ENCODE results near the gene HIGD2A.
A peak's percentile ranks its signal among the peaks of the same experiment; 100 is the strongest.
"Not testable (repeated sequence)": the region's sequence is repeated elsewhere in the genome, so short reads cannot be mapped to it uniquely, and the experiment has no call there.

Gene HIGD2A

DNA sequence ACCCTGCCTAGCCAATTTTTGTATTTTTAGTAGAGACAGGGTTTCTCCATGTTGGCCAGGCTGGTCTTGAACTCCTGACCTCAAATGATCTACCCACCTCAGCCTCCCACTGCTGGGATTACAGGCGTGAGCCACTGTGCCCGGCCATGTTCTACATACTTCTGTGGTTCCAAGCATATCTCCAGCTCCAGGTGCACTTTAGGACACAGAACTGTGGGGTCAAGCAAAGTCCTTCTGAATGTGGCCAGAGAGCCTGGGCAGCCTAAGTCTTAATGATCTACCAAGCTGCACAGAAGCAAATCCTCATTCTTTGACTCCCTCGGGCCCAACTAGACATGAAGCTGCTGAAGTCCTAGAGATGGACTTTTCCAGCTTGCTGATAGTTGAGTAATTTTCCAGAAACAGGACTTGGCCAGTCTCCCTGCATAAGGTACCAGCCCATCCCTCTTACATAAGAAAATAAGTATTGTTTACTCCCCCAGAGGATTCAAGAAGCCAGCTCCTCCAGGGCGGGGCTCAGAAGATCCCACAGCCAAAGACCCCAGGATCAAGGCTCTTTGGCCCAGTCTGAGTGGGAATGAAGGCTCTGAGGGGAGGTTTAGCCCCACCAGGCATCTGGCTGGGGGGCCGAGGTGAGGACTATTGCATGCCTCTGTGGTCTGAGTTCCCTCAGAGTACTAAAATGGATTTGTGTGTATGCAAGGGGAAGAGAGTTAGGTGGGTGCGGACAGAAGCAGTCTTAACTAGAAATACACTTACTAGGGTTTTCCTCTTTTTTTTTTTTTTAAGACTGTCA, 19.1 kb downstream of the HIGD2A start:
- Histone ChIP-seq H3K9ac (ENCODE audit: low read depth, low read length, poor library complexity) (no peak overlapping the region), H3K4me2 (ENCODE audit: insufficient read depth, low read length, poor library complexity, severe bottlenecking) (no peak overlapping the region), H3K4me3 (ENCODE audit: low read length in 2 of 2) (no peak overlapping the region), H3K14ac (ENCODE audit: low read length) (no peak overlapping the region), H3K79me1 (ENCODE audit: low read depth, low read length) (no peaks in the 10 kb centered on the region), H3K23ac (ENCODE audit: low read depth, low read length, poor library complexity) (no peak overlapping the region), H2AFZ (ENCODE audit: low read length) (no peak overlapping the region), H2BK12ac (ENCODE audit: low read length) (no peak overlapping the region), H2AK5ac (ENCODE audit: low read depth, low read length) (no peak overlapping the region), H2BK15ac (ENCODE audit: low read length) (no peak overlapping the region), H3K27ac (replicated peaks; ENCODE audit: low read length) (no peak overlapping the region), H3K27me3 (ENCODE audit: control insufficient read depth in 3 of 3, insufficient read depth in 3 of 3, low read depth in 1 of 3, low read length in 3 of 3) (no peaks in the 10 kb centered on the region), H2BK5ac (ENCODE audit: low read length) (no peak overlapping the region), H3K36me3 (replicated peaks in 1 of 2; ENCODE audit: control insufficient read depth in 2 of 2, insufficient read depth in 2 of 2, low read length in 2 of 2) (peaks cover 1 to 13% of the 10 kb centered on the region in 2 donors), H3K18ac (ENCODE audit: low read length) (no peak overlapping the region), H3K4me1 (ENCODE audit: control insufficient read depth in 2 of 2, insufficient read depth in 1 of 2, low read depth in 1 of 2, low read length in 2 of 2) (peaks cover 0 to 2% of the 10 kb centered on the region in 2 donors), H4K8ac (ENCODE audit: low read depth, low read length) (no peak overlapping the region), H4K91ac (ENCODE audit: low read depth, low read length, poor library complexity) (no peak overlapping the region), H2BK120ac (ENCODE audit: low read depth, low read length) (no peak overlapping the region), H3K9me3 (replicated peaks in 1 of 2; ENCODE audit: control insufficient read depth in 2 of 2, insufficient read depth in 1 of 2, low read depth in 1 of 2, low read length in 2 of 2) (no peaks in the 10 kb centered on the region), H3K4ac (ENCODE audit: low read length) (no peak overlapping the region)
- no peak for DNase-seq (ENCODE audit: low spot score)
- no CpG with 5 or more reads among the region's 6 CpGs for WGBS, 2 donors (ENCODE audit: extremely low coverage in 2 of 2, insufficient read length in 2 of 2, insufficient replicate concordance in 1 of 2)

DNA sequence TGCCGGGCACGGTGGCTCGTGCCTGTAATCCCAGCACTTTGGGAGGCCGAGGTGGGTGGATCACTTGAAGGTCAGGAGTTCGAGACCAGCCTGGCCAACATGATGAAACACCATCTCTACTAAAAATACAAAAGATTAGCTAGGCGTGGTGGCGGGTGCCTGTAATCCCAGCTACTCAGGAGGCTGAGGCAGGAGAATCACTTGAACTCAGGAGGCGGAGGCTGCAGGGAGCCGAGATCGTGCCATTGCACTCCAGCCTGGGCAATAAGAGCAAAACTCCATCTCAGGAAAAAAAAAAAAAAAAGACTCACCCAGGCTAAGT, 19.7 kb downstream of the HIGD2A start:
- H3K18ac ChIP-seq (ENCODE audit: low read length); H3K4ac ChIP-seq (ENCODE audit: low read length); H3K9me3 ChIP-seq (replicated peaks in 1 of 2; ENCODE audit: control insufficient read depth in 2 of 2, insufficient read depth in 1 of 2, low read depth in 1 of 2, low read length in 2 of 2); H3K23ac ChIP-seq (ENCODE audit: low read depth, low read length, poor library complexity); DNase-seq (ENCODE audit: low spot score); H2BK120ac ChIP-seq (ENCODE audit: low read depth, low read length); H3K4me3 ChIP-seq (ENCODE audit: low read length in 2 of 2); H3K27me3 ChIP-seq (ENCODE audit: control insufficient read depth in 3 of 3, insufficient read depth in 3 of 3, low read depth in 1 of 3, low read length in 3 of 3); H3K14ac ChIP-seq (ENCODE audit: low read length); H2BK12ac ChIP-seq (ENCODE audit: low read length); H2AFZ ChIP-seq (ENCODE audit: low read length); H2AK5ac ChIP-seq (ENCODE audit: low read depth, low read length); H3K4me1 ChIP-seq (ENCODE audit: control insufficient read depth in 2 of 2, insufficient read depth in 1 of 2, low read depth in 1 of 2, low read length in 2 of 2); H3K79me1 ChIP-seq (ENCODE audit: low read depth, low read length); H3K27ac ChIP-seq (replicated peaks; ENCODE audit: low read length); H4K8ac ChIP-seq (ENCODE audit: low read depth, low read length); H3K9ac ChIP-seq (ENCODE audit: low read depth, low read length, poor library complexity); H4K91ac ChIP-seq (ENCODE audit: low read depth, low read length, poor library complexity); H2BK5ac ChIP-seq (ENCODE audit: low read length); H2BK15ac ChIP-seq (ENCODE audit: low read length); H3K4me2 ChIP-seq (ENCODE audit: insufficient read depth, low read length, poor library complexity, severe bottlenecking): not testable (repeated sequence)
- no CpG with 5 or more reads among the region's 10 CpGs for WGBS, 2 donors (ENCODE audit: extremely low coverage in 2 of 2, insufficient read length in 2 of 2, insufficient replicate concordance in 1 of 2)
- H3K36me3 ChIP-seq (replicated peaks in 1 of 2; ENCODE audit: control insufficient read depth in 2 of 2, insufficient read depth in 2 of 2, low read length in 2 of 2) = peaks cover 1 to 13% of the 10 kb centered on the region in 2 donors

DNA sequence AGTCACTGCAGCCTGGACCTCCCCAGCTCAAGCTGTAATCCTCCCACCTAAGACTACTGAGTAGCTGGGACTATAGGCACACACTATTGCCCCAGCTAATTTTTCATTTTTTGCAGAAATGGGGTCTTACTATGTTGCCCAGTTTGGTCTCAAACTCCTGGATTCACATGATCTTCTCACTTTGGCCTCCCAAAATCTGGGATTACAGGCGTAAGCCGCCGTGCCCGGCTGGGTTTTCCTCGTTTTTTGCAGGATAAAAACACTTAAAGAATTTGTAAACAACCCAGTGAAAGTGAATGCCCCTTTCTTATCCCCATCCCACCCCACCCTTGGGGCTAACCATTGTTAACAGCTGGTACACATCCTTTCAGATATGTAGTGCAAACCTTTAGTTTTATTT, 20.0 kb downstream of the HIGD2A start:
- Histone ChIP-seq H3K4me1 (ENCODE audit: control insufficient read depth in 2 of 2, insufficient read depth in 1 of 2, low read depth in 1 of 2, low read length in 2 of 2) (peaks cover 0 to 2% of the 10 kb centered on the region in 2 donors), H2BK5ac (ENCODE audit: low read length) (no peak overlapping the region), H2BK15ac (ENCODE audit: low read length) (no peak overlapping the region), H2BK120ac (ENCODE audit: low read depth, low read length) (no peak overlapping the region), H2BK12ac (ENCODE audit: low read length) (no peak overlapping the region), H2AFZ (ENCODE audit: low read length) (no peak overlapping the region), H3K9ac (ENCODE audit: low read depth, low read length, poor library complexity) (no peak overlapping the region), H3K4ac (ENCODE audit: low read length) (no peak overlapping the region), H3K9me3 (replicated peaks in 1 of 2; ENCODE audit: control insufficient read depth in 2 of 2, insufficient read depth in 1 of 2, low read depth in 1 of 2, low read length in 2 of 2) (no peaks in the 10 kb centered on the region), H3K14ac (ENCODE audit: low read length) (no peak overlapping the region), H2AK5ac (ENCODE audit: low read depth, low read length) (no peak overlapping the region), H3K79me1 (ENCODE audit: low read depth, low read length) (no peaks in the 10 kb centered on the region), H4K91ac (ENCODE audit: low read depth, low read length, poor library complexity) (no peak overlapping the region), H3K27me3 (ENCODE audit: control insufficient read depth in 3 of 3, insufficient read depth in 3 of 3, low read depth in 1 of 3, low read length in 3 of 3) (no peaks in the 10 kb centered on the region), H3K27ac (replicated peaks; ENCODE audit: low read length) (no peak overlapping the region), H3K36me3 (replicated peaks in 1 of 2; ENCODE audit: control insufficient read depth in 2 of 2, insufficient read depth in 2 of 2, low read length in 2 of 2) (peaks cover 1 to 13% of the 10 kb centered on the region in 2 donors), H3K4me3 (ENCODE audit: low read length in 2 of 2) (no peak overlapping the region), H3K23ac (ENCODE audit: low read depth, low read length, poor library complexity) (no peak overlapping the region), H3K4me2 (ENCODE audit: insufficient read depth, low read length, poor library complexity, severe bottlenecking) (no peak overlapping the region), H4K8ac (ENCODE audit: low read depth, low read length) (no peak overlapping the region), H3K18ac (ENCODE audit: low read length) (no peak overlapping the region)
- no peak for DNase-seq (ENCODE audit: low spot score)
- WGBS, 2 donors (ENCODE audit: extremely low coverage in 2 of 2, insufficient read length in 2 of 2, insufficient replicate concordance in 1 of 2) = no CpG with 5 or more reads among the region's 5 CpGs

GRCh38 chr5:176409765-176410164, 21.2 kb downstream of the HIGD2A start:
- H3K23ac ChIP-seq (ENCODE audit: low read depth, low read length, poor library complexity) = no peak overlapping the region
- peak overlapping the region; percentile 64 for H3K9ac ChIP-seq (ENCODE audit: low read depth, low read length, poor library complexity)
- H3K18ac ChIP-seq (ENCODE audit: low read length) = no peak overlapping the region
- no peak overlapping the region for H2BK15ac ChIP-seq (ENCODE audit: low read length)
- H4K91ac ChIP-seq (ENCODE audit: low read depth, low read length, poor library complexity) = no peak overlapping the region
- no peak overlapping the region for H2AFZ ChIP-seq (ENCODE audit: low read length)
- H2BK12ac ChIP-seq (ENCODE audit: low read length) = no peak overlapping the region
- no peak overlapping the region for H3K27ac ChIP-seq (replicated peaks; ENCODE audit: low read length)
- H2AK5ac ChIP-seq (ENCODE audit: low read depth, low read length) = no peak overlapping the region
- no peak overlapping the region for H2BK120ac ChIP-seq (ENCODE audit: low read depth, low read length)
- no peak overlapping the region for H2BK5ac ChIP-seq (ENCODE audit: low read length)
- peaks cover 1 to 13% of the 10 kb centered on the region in 2 donors for H3K36me3 ChIP-seq (replicated peaks in 1 of 2; ENCODE audit: control insufficient read depth in 2 of 2, insufficient read depth in 2 of 2, low read length in 2 of 2)
- H4K8ac ChIP-seq (ENCODE audit: low read depth, low read length) = no peak overlapping the region
- H3K27me3 ChIP-seq (ENCODE audit: control insufficient read depth in 3 of 3, insufficient read depth in 3 of 3, low read depth in 1 of 3, low read length in 3 of 3) = no peaks in the 10 kb centered on the region
- H3K4me1 ChIP-seq (ENCODE audit: control insufficient read depth in 2 of 2, insufficient read depth in 1 of 2, low read depth in 1 of 2, low read length in 2 of 2) = peaks cover 0 to 2% of the 10 kb centered on the region in 2 donors
- no CpG with 5 or more reads among the region's 4 CpGs for WGBS, 2 donors (ENCODE audit: extremely low coverage in 2 of 2, insufficient read length in 2 of 2, insufficient replicate concordance in 1 of 2)
- H3K79me1 ChIP-seq (ENCODE audit: low read depth, low read length) = no peaks in the 10 kb centered on the region
- H3K4me3 ChIP-seq (ENCODE audit: low read length in 2 of 2) = no peak overlapping the region
- no peak overlapping the region for H3K4ac ChIP-seq (ENCODE audit: low read length)
- no peaks in the 10 kb centered on the region for H3K9me3 ChIP-seq (replicated peaks in 1 of 2; ENCODE audit: control insufficient read depth in 2 of 2, insufficient read depth in 1 of 2, low read depth in 1 of 2, low read length in 2 of 2)
- H3K14ac ChIP-seq (ENCODE audit: low read length) = no peak overlapping the region
- DNase-seq (ENCODE audit: low spot score) = no peak
- no peak overlapping the region for H3K4me2 ChIP-seq (ENCODE audit: insufficient read depth, low read length, poor library complexity, severe bottlenecking)

Measured in neuronal stem cell (in vitro differentiated cells).